ENCODE results near the gene SIGLEC12. TPM values are rescaled to one million over a fixed set of nuclear protein-coding genes. Genes with fewer than 3 reads are reported as not detected.

Gene SIGLEC12
- total and polyA plus RNA-seq, 2 of the 13 experiments (the other 11 are each of a cell fraction or from before 2014, with no cell fraction given): not detected

DNA sequence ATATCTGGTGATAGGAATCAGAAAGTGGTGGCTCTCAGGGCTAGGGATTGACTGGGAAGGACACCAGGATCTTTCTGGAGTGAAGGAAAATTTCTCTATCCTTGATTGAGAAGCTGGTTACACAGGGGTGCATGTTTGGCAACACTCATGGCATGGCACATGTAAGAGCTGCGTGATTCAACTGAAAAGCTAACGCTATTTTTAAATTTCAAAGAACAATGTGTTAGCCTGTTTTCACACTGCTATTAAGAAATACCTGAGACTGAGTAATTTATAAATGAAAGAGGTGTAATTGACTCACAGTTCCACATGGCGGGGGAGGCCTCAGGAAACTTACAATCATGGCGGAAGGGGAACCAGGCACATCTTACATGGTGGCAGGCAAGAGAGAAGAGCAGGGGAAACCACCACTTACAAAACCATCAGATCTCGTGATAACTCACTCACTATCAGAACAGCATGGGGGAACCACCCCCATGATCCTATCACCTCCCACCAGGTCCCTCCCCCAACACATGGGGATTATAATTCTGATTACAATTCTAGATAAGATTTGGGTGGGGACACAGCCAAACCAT lies 50.8 kb downstream of the SIGLEC12 start:
- in situ Hi-C loops (cut with HindIII; ENCODE audit: extremely low pct_ligation_motif_present, low pct_unique_long_range_greater_than_20kb): no loop called here
- Histone ChIP-seq H3K27ac (ENCODE audit: extremely low read length, insufficient read depth, low read length) (no peak overlapping the region), H3K9me3 (ENCODE audit: low read length) (no peaks in the 10 kb centered on the region), H3K4me1 (ENCODE audit: insufficient read depth, low read length) (no peaks in the 10 kb centered on the region), H3K4me3 (replicated peaks in 1 of 3; ENCODE audit: insufficient read depth in 1 of 3, low read depth in 2 of 3, low read length in 3 of 3) (no peak overlapping the region), H3K27me3 (ENCODE audit: control insufficient read depth in 1 of 2, insufficient read depth in 2 of 2, low read length in 2 of 2) (peaks cover 4 to 20% of the 10 kb centered on the region in 2 experiments; a peak in 4 of 5 replicates), H3K9ac (ENCODE audit: insufficient read depth, low read depth, low read length) (no peak overlapping the region), H3K79me2 (ENCODE audit: insufficient read depth, low read length) (no peaks in the 10 kb centered on the region), H3K36me3 (replicated peaks in 1 of 2; ENCODE audit: control insufficient read depth in 1 of 2, insufficient read depth in 2 of 2, low read length in 2 of 2) (no peaks in the 10 kb centered on the region), H4K20me1 (ENCODE audit: insufficient read depth, low read length) (no peaks in the 10 kb centered on the region), H2AFZ (ENCODE audit: low read length) (no peak overlapping the region), H3K4me2 (ENCODE audit: low read depth, low read length) (no peak overlapping the region)
- POLR2A ChIA-PET: no interaction called here
- DNase-seq (ENCODE audit: low spot score) (no peak), FAIRE-seq (no peak), ATAC-seq (no peak)
- WGBS (ENCODE audit: low lambda C conversion rate): 11% methylated on average over 5 of the region's 5 CpGs
- CTCF ChIA-PET (ENCODE audit: low intra/inter-chr PET ratio, low total read pairs): no interaction called here
- no TSS peak for BruUV-seq (replicated peaks)
- intact Hi-C loops (cut with micrococcal nuclease; ENCODE audit: unreplicated experiment): no loop called here
- TF ChIP-seq ARID2 (CRISPR knock-in tag; IDR thresholded peaks at IDR 0.05; ENCODE audit: borderline replicate concordance): no peak
- no peak for TF ChIP-seq ZSCAN20 (CRISPR knock-in tag; IDR thresholded peaks at IDR 0.05; ENCODE audit: borderline replicate concordance)
- TF ChIP-seq RORA (CRISPR knock-in tag; IDR thresholded peaks at IDR 0.05): no peak
- TF ChIP-seq ZNF737 (CRISPR knock-in tag; IDR thresholded peaks at IDR 0.05; ENCODE audit: borderline replicate concordance): no peak
- no peak for TF ChIP-seq ZNF432 (CRISPR knock-in tag; IDR thresholded peaks at IDR 0.05; ENCODE audit: borderline replicate concordance)
- TF ChIP-seq, protein P1, sequence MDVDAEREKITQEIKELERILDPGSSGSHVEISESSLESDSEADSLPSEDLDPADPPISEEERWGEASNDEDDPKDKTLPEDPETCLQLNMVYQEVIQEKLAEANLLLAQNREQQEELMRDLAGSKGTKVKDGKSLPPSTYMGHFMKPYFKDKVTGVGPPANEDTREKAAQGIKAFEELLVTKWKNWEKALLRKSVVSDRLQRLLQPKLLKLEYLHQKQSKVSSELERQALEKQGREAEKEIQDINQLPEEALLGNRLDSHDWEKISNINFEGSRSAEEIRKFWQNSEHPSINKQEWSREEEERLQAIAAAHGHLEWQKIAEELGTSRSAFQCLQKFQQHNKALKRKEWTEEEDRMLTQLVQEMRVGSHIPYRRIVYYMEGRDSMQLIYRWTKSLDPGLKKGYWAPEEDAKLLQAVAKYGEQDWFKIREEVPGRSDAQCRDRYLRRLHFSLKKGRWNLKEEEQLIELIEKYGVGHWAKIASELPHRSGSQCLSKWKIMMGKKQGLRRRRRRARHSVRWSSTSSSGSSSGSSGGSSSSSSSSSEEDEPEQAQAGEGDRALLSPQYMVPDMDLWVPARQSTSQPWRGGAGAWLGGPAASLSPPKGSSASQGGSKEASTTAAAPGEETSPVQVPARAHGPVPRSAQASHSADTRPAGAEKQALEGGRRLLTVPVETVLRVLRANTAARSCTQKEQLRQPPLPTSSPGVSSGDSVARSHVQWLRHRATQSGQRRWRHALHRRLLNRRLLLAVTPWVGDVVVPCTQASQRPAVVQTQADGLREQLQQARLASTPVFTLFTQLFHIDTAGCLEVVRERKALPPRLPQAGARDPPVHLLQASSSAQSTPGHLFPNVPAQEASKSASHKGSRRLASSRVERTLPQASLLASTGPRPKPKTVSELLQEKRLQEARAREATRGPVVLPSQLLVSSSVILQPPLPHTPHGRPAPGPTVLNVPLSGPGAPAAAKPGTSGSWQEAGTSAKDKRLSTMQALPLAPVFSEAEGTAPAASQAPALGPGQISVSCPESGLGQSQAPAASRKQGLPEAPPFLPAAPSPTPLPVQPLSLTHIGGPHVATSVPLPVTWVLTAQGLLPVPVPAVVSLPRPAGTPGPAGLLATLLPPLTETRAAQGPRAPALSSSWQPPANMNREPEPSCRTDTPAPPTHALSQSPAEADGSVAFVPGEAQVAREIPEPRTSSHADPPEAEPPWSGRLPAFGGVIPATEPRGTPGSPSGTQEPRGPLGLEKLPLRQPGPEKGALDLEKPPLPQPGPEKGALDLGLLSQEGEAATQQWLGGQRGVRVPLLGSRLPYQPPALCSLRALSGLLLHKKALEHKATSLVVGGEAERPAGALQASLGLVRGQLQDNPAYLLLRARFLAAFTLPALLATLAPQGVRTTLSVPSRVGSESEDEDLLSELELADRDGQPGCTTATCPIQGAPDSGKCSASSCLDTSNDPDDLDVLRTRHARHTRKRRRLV (CRISPR knock-in tag; IDR thresholded peaks at IDR 0.05): no peak
- TF ChIP-seq NFE2L2 (IDR thresholded peaks at IDR 0.05; ENCODE audit: low read length): no peak
- TF ChIP-seq DPF2 (CRISPR knock-in tag; IDR thresholded peaks at IDR 0.05; ENCODE audit: borderline replicate concordance, low read depth): no peak
- TF ChIP-seq, protein P2, sequence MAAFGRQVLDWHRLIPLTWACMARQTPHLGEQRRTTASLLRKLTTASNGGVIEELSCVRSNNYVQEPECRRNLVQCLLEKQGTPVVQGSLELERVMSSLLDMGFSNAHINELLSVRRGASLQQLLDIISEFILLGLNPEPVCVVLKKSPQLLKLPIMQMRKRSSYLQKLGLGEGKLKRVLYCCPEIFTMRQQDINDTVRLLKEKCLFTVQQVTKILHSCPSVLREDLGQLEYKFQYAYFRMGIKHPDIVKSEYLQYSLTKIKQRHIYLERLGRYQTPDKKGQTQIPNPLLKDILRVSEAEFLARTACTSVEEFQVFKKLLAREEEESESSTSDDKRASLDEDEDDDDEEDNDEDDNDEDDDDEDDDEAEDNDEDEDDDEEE (CRISPR knock-in tag; IDR thresholded peaks at IDR 0.05): no peak
- TF ChIP-seq HHEX (CRISPR knock-in tag; IDR thresholded peaks at IDR 0.05): no peak
- no peak for TF ChIP-seq ZBTB38 (CRISPR knock-in tag; IDR thresholded peaks at IDR 0.05)
- TF ChIP-seq, protein P3, sequence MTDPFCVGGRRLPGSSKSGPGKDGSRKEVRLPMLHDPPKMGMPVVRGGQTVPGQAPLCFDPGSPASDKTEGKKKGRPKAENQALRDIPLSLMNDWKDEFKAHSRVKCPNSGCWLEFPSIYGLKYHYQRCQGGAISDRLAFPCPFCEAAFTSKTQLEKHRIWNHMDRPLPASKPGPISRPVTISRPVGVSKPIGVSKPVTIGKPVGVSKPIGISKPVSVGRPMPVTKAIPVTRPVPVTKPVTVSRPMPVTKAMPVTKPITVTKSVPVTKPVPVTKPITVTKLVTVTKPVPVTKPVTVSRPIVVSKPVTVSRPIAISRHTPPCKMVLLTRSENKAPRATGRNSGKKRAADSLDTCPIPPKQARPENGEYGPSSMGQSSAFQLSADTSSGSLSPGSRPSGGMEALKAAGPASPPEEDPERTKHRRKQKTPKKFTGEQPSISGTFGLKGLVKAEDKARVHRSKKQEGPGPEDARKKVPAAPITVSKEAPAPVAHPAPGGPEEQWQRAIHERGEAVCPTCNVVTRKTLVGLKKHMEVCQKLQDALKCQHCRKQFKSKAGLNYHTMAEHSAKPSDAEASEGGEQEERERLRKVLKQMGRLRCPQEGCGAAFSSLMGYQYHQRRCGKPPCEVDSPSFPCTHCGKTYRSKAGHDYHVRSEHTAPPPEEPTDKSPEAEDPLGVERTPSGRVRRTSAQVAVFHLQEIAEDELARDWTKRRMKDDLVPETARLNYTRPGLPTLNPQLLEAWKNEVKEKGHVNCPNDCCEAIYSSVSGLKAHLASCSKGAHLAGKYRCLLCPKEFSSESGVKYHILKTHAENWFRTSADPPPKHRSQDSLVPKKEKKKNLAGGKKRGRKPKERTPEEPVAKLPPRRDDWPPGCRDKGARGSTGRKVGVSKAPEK (CRISPR knock-in tag; IDR thresholded peaks at IDR 0.05; ENCODE audit: borderline replicate concordance): no peak
- TF ChIP-seq GABPB1 (CRISPR knock-in tag; IDR thresholded peaks at IDR 0.05): no peak

Data from HepG2 (cell line).